ENCODE results near the gene TAF3. TPM values are rescaled to one million over a fixed set of nuclear protein-coding genes. Genes with fewer than 3 reads are reported as not detected.

TAF3 gene
- polyA plus RNA-seq, 1 of the 3 experiments (the other 2 are of a cell fraction), result 2.4 TPM

- CTCF ChIA-PET, result interaction anchor here (1.4 kb wide), 1 partner anchor 64 kb away, joined by 3 read pairs; no protein-coding TSS in a partner anchor
- Histone ChIP-seq H3K9me3 (peaks cover 9% of the 10 kb centered on the region; the same call in 1 of the 2 replicates), H3K36me3 (replicated peaks in 1 of 2; ENCODE audit: control insufficient read depth in 1 of 2, insufficient read depth in 2 of 2, low read length in 1 of 2) (no peaks in the 10 kb centered on the region), H3K27ac (ENCODE audit: low read depth in 2 of 2, low read length in 1 of 2) (peak overlapping the region in 1 of 2 experiments; percentile 67; a peak in 1 of 4 replicates), H3K9ac (no peak overlapping the region), H4K20me1 (ENCODE audit: insufficient read depth) (no peaks in the 10 kb centered on the region), H3K4me1 (ENCODE audit: control insufficient read depth in 1 of 2, insufficient read depth in 2 of 2, low read depth in 1 of 2, low read length in 1 of 2) (peaks cover 5 to 42% of the 10 kb centered on the region in 2 experiments; a peak in 3 of 4 replicates), H3K9me2 (no peaks in the 10 kb centered on the region), H2AFZ (ENCODE audit: low read depth) (no peak overlapping the region), H3K27me3 (ENCODE audit: insufficient read depth) (no peaks in the 10 kb centered on the region), H3F3A (replicated peaks; ENCODE audit: insufficient read depth) (peaks cover 16% of the 10 kb centered on the region), H3K4me2 (peak overlapping the region; percentile 53; the same call in 1 of the 2 replicates), H3K79me2 (ENCODE audit: insufficient read depth) (peaks cover 16% of the 10 kb centered on the region), H3K4me3 (ENCODE audit: low read depth in 2 of 2, low read length in 1 of 2) (no peak overlapping the region)
- no peak for DNase-seq
- 98% methylated on average over 11 of the region's 11 CpGs for WGBS (ENCODE audit: low lambda C conversion rate)
- POLR2A ChIA-PET, result no interaction called here
- TF ChIP-seq CTCF (IDR thresholded peaks at IDR 0.05) (no peak), YY1 (IDR thresholded peaks at IDR 0.05; ENCODE audit: low read depth) (no peak), CHD2 (IDR thresholded peaks at IDR 0.05; ENCODE audit: low read length, partially characterized antibody) (no peak), RCOR1 (IDR thresholded peaks at IDR 0.05; ENCODE audit: low read length) (no peak), SIN3A (IDR thresholded peaks at IDR 0.05; ENCODE audit: borderline replicate concordance, low read depth, low read length) (no peak), ELF1 (IDR thresholded peaks at IDR 0.05) (no peak), ZBTB33 (IDR thresholded peaks at IDR 0.05; ENCODE audit: borderline replicate concordance, low read depth) (no peak), USF1 (IDR thresholded peaks at IDR 0.05; ENCODE audit: borderline replicate concordance, low read depth) (no peak), USF2 (IDR thresholded peaks at IDR 0.05; ENCODE audit: borderline replicate concordance, low read depth, low read length) (no peak), RAD21 (IDR thresholded peaks at IDR 0.05; ENCODE audit: low read length) (no peak), PBX3 (IDR thresholded peaks at IDR 0.05) (no peak), GABPA (IDR thresholded peaks at IDR 0.05; ENCODE audit: low read depth) (no peak), IRF3 (IDR thresholded peaks at IDR 0.05; ENCODE audit: low read depth, low read length) (no peak), NRF1 (IDR thresholded peaks at IDR 0.05; ENCODE audit: low read depth, low read length) (no peak), MEF2A (IDR thresholded peaks at IDR 0.05; ENCODE audit: borderline replicate concordance, low read depth) (no peak)
Measured at GRCh38 chr10:7942859-7943258, 124.6 kb downstream of the TAF3 start.
